ENCODE data around the gene HYI.

HYI gene

DNA sequence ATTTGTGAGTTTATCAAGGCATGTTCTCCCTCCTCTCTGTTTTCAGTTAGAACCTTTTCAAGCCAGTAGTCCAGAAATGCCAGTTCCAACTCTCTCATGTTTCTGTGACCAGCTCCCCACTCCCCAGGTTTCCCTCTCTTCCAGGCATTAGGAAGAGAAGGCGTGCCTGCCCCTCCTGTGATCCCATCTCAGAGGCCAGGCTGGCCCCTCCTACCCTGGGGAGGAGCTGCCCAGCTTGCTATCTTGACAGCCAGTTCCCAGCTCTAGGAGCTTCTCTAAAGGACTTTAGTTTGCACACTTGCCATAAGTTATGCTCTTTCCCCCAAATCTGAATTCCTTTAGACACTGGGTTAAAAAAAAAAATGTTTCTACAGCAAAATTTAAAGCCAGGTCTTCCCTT, 8.9 kb downstream of the HYI start:
- in situ Hi-C loops (cut with MboI; ENCODE audit: low sequenced_read_pairs), result no loop called here

DNA sequence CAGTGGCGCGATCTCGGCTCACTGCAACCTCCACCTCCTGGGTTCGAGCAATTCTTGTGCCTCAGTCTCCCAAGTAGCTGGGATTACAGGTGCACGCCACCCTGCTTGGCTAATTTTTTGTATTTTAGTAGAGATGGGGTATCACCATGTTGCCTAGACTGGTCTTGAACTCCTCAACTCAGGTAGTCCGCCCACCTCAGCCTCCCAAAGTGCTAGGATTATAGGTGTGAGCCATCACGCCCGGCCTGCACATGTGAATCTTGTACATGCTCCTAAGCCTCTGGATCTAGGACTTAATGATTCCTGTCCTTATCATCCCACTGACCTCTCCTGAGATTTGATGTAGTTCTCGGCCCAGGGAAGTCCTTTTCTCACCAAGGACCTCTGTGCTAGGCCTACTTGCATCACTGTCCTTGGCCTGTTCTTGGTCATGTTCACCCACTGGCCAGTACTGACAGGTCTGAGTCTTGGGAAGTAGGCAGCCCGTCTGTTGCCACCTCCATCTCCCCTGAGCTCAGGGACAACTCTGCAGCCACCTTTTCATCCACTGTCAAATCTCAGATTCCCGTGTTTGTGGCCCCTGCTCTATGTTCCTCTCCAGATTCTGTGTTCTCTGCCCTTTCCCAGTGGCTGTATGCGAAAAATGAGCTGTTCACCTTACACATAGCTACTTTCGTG, 9.4 kb downstream of the HYI start:
- in situ Hi-C loops (cut with MboI; ENCODE audit: low sequenced_read_pairs), result no loop called here

DNA sequence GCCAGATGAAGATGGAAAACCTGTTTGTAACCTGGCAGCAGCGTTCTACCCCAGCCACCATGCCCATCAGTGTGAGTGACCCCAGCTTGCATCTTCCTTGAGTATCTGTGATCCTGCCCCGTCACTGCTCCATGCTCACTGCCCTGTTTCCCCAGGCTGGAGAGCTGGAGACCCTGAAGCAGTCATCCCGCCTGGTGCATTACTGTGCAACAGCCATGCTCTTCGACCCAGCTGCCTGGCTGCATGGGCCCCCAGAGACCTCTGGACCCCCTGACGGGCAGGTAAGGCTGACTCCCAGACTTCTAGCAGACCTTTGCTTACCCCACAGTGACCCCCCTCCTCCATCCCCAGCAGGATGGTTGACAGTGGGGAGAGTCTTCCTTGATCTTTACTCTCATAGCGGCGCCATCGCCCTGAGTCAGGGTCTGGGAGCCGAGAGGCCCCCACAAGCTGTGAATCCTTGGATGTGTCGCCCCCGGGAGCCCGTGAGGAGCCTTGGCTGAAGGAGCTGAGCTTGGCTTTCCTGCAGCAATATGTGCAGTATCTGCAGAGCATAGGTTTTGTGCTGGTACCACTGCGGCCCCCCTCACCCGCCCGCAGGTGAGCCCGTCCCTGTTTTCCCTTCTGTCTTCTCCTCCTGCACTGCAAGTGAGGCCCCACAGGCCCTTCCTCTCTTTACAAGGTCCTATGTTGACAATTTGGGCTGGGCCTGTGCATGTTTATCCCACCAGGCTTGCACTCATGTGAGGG, 10.4 kb downstream of the HYI start:
- in situ Hi-C loops (cut with MboI; ENCODE audit: low sequenced_read_pairs), result no loop called here

DNA sequence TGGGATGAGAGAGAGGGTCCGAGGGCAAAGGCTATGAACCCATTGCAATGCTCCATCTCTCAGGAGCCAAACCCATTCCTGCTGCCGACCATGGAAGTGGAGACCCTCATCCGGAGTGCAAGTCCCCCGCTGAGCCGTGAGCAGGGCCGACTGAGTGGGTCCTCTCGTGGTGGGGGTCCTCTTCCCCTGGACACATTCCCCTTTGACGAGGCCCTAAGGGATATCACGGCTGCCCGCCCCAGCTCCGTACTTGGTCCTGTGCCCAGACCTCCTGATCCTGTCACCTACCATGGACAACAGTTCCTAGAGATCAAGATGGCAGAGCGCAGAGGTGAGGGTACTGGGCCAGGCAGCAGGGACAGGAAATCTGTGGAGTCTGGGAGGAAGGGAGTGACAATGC, 11.0 kb downstream of the HYI start:
- in situ Hi-C loops (cut with MboI; ENCODE audit: low sequenced_read_pairs), result no loop called here

DNA sequence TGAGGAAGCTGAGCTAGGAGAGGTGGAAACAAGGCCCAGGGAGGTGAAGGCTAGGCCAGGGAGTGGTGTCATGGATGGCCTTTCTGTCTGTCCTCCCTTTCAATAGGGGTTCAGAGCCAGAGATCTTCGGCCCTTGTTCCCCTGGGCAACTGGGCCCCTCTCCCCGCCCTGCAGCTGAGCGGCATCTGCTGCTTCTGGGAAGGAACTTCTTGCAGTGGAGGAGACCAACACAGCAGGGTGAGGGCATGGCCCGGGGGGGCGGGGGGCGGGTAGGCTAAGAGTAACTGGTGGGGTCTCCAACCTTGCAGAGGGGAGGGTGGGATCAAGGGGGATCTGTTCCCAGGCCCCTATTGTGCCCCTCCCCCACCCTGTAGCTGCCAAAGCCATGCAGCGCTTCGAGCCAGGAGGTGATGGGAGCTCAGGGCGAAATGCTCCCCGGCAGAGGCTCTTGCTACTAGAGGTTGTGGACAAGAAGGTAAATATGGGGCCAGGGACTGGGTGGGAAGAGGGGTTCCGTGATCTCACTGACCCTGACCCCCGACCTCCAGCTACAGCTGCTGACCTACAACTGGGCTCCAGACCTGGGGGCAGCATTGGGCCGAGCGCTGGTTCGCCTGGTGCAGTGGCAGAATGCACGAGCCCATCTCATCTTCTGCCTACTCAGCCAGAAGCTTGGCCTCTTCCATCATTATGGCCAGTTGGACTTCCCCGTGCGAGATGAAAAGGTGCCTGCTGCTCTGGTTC, 11.7 kb downstream of the HYI start:
- in situ Hi-C loops (cut with MboI; ENCODE audit: low sequenced_read_pairs), result no loop called here

DNA sequence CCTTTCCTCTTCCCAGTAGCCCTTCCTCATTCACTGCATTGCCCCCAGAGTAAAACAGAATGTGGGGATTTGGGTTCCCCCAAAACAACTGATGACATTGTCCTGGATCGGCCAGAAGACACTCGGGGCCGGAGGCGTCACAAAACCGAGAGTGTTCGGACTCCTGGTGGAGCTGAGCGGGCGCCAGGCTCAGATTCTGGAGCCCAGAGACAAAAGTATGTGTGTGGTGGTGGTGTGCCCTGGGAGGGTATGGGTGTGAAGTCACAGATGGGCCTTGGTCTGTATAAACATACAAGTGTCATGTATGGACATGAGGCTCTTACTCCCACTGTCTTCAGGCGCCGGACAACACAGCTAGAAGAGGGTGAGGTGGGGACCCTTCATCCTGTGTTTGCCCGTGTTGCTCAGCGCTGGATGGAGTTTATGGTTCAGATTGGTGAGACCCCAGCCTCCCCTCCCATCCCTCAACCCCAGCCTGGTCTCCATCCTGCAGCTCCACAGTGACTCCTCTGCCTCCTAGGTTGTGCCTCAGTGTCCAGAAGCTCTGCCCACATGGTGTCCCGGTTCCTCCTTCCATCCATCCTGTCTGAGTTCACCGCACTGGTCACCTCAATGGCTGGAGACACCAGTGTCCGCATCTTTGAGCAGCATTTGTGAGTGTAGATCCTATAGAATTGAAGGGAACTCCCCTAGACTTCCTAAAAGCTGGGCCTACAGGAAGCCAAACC, 12.4 kb downstream of the HYI start:
- in situ Hi-C loops (cut with MboI; ENCODE audit: low sequenced_read_pairs), result no loop called here

DNA sequence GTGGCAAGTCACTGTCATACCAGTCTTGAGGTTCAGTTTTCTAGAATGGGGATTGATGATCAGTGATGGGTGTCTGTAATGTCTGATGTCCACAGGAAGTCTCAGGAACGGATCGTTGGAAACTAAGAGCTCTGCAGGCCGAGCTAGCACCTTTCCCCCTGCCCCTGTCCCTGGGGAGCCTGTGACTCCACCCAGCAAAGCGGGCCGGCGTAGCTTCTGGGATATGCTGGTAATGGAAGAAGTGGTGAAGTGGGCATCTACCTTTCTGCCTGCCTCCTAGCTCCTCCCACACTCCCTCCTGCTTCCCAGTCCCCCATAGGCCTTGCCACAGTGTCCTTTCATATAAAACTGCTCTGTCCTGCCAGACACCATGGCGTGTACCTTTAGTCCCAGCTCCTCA, 13.4 kb downstream of the HYI start:
- in situ Hi-C loops (cut with MboI; ENCODE audit: low sequenced_read_pairs), result no loop called here

DNA sequence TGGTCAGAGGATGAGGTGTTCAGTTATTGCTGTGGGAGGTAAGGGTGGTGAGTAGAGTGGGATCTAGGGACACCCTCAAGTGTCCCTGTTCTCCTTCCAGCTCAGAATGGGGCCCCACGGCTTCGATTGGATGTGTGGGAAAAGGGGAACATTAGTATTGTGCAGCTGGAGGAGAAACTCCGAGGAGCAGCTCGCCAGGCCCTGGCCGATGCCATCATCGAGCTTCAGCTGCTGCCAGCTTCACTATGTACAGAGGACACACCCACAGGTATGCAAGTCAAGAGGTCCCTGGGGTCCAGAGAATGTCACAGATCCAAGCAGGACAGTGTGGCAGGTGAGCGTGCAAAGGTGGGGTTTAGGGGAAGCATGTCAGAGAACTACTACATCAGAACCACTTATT, 13.9 kb downstream of the HYI start:
- in situ Hi-C loops (cut with MboI; ENCODE audit: low sequenced_read_pairs), result no loop called here

DNA sequence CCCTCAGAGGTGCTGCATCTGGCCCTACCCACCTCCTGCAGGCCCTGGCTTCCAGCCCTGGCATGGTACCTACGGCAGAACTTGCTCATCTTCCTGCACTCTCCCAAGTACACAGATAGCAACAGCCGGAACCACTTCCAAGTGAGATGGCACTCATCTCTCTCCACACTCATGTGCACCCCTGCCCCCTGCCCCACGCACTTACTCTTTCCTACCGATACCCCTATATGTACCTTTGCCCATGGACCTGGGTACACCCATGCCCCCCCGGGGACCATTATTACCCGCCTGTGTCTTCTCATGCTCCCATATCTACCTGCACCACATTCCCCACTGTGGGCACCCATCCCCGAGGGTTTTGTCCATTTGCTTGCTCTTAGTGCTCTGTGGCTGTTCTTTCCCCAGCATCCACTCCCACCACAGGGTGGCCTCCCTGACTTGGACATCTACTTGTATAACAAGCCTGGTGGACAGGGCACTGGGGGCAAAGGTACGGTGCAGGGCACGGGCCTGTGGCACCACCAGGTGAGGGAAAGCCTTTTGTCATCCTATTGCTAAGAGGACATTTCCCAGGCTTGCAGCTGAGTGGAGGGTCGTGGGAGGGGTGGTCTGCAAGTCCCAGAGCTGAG, 14.7 kb downstream of the HYI start:
- in situ Hi-C loops (cut with MboI; ENCODE audit: low sequenced_read_pairs), result no loop called here

DNA sequence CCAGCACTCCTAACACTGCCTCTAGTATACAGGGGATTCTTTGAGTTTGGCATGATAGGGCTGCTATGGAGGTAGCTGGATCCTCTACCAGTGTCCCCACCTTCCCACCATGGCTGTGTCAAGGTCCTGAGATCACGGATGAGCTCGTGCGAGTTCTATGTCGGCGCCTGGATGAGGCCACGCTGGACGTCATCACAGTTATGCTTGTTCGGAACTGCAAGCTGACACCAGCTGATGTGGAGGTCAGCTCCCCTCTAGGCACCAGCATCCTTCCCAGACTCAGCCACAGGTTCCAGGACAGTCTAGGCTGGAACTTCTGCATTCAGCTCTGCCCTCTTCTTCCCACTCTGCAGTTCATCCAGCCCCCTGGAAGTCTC, 15.2 kb downstream of the HYI start:
- in situ Hi-C loops (cut with MboI; ENCODE audit: low sequenced_read_pairs), result no loop called here

DNA sequence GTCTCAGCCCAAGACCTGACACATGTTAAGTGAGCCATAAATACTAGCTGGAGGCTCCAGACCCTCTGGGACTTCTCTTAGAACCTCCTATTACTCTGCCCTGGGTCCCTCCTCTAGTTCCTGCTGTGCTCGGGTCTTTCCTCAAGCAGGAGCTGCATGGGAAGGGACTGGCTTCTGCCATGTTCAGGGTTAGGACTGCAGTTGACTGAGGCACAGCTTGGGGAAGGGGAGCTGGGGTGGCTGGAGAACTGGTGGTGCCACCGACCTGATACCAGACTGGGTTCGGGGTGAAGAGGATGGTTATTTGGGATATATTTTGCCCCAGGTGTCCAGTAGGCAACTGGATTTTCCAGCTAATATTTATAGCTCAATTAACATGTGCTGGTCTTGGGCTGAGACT, 15.7 kb downstream of the HYI start:
- in situ Hi-C loops (cut with MboI; ENCODE audit: low sequenced_read_pairs), result no loop called here

DNA sequence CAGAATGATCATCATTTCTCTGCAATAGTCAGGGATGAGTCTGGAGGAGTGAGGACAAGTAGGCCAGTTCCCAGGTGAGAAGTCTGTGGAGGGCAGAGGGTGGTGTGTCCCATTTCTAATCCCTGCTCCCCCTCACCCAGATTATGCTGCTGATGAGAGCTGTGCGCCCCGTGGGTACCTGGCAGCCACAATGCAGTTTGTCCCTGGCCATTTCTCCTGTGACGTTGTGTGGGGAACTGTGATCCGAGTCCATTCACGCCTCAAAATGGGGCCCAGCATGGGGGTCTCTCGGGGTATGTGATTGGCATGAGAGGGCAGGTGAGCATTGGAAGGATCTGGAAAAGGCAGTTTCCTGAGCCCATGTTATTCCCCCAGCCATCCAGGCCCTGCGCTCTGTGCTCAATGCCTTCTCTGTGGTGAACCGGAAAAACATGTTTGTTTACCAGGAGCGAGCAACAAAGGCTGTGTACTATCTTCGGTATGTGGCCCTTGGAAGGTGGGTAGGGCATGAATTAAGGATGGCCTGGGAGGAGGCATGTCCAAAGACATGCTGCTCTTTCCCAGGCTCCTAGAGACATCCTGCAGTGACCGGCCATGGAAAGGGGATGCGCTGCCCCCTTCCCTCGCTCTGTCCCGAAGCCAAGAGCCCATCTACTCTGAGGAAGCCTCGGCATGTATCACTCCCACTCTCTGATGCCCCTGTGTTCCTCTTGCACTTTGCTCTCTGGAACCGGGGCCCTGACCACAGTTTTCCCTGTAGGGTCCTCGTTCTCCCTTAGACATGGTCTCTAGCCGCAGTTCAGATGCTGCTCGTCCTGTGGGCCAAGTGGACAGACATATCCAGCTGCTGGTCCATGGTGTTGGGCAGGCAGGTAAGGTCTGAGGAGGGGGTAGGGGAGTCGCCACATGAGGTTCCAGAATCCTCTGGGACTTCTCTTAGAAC, 16.4 kb downstream of the HYI start:
- in situ Hi-C loops (cut with MboI; ENCODE audit: low sequenced_read_pairs), result no loop called here

DNA sequence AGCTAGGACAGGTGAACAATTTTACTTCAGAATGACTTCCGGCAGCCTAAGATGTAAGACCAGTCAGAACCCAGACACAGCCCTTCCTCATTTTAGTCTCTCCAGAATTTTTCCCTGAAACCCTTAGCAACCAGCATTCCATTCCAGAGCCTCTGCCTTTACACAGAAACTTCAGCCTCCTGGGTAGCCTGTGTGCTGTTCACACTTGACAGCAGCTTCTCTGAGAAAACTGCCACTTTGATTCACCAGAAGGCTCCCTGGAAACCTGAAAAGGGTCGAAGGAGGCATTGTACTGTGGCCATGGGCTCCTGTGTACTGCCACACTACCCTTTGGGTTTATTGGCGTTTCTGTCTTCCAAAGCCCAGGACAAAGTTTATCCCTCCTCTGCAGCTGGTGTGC, 17.4 kb downstream of the HYI start:
- in situ Hi-C loops (cut with MboI; ENCODE audit: low sequenced_read_pairs), result no loop called here

DNA sequence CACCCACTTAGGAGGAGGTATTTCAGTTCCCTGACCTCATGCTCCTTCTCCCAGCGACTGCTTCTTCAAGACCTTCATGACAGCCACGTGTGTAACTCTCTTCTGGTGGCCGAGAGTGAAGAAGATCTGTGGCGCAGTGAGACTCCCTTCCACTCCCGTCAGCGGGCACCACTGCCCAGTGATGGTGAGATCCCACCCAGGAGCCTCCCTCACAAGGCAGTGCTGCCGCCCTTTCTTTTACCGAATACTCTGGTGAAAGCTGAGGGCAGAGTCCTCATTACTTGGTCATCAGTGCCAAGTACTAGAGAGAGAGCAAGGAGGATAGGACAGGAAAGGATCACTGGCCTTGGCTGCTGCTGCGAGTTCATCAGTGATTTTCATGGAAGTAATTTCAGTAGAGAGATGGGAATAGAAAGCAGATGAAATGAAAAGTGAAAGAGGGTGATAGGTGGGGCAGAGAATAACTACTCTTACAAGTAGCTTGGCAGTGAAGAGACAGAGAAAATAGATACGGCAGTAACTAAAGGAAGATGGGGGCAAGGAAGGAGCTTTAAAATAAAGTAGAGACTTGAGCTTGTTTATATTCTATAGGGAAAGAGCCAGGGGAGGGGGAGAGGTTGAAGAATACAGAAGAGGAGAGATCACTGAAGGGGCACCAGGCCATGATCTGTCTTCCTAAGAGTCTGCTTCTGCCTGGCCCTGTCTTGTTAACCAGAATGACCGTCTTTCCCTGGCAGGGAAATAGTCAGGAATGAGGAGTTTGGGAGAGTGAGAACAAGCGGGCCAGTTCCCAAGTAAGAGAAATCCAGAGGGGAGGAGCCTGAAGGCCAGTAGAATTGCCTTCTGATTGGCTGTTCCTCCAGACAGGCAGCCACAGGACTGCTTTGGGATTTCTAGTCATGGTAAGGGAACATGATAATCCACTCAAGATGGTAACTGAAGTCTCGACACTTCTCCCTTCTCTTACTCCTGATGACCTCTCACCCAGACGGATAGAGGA, 18.3 kb downstream of the HYI start:
- in situ Hi-C loops (cut with MboI; ENCODE audit: low sequenced_read_pairs), result no loop called here

DNA sequence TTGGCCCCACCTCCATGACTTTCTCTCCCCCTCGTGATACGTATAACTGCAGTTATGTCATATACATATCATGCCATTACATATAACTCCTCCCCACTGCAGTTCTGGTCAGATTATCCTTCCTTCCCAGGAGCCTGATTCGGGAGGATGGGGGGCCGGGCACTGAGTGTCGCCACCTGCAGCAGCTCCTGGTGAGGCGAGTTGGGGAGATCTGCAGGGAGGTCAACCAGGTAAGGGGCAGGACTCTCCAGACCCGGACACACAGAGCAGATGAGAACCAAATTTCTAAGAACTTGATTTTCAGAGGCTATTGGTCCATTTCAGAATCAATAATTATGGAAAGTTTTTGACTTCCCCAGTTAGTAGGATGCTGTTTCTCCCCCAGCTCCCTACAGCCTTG, 19.5 kb downstream of the HYI start:
- in situ Hi-C loops (cut with MboI; ENCODE audit: low sequenced_read_pairs), result no loop called here

DNA sequence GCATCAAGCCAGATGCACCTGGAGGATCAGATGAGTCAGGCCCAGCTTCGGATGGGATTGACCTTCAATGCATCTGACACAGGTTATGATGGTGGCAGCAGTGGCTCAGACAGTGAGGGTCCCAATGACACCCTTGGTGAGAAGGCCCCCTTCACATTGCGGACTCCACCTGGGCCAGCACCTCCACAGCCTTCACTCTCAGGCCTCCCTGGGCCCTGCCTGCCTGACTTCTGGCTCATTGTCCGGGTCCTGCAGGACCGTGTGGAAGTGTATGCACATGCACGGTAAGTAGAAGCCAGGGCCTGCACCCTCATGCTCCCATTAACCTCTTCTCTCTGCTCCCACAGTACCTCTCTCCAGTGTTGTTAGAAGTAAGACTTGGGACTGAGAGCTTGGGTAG, 20.8 kb downstream of the HYI start:
- in situ Hi-C loops (cut with MboI; ENCODE audit: low sequenced_read_pairs), result no loop called here

DNA sequence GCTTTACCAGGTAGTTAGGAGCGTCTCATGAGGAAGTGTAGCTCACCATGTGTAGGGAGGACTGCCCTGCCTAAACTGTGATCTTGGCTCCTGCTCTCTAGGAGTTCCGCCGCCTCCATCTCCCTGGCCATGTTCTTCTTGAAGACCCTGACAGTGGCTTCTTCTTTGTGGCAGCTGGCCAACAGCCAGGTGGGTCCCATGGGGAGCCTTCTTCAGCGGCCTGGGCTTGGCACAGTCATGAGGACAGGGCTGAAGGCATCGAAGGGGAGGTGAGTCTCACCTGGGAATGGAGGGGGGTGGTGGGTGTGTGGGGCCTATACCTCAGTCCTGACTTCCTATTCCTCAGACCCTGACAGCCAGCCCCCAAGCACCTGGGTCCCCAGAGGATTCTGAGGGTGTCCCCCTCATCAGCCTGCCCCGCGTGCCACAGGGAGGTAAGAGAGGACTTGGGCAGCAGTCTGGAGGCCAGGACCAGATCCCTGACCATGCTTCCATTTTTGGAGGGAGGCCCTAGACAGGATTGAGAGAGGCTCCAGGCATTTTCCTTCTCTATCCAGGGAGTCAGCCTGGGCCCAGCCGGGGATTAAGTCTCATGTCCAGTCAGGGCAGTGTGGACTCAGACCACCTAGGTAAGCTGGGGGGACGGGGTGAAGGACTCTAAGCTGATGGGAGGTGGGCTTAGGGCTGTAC, 21.4 kb downstream of the HYI start:
- in situ Hi-C loops (cut with MboI; ENCODE audit: low sequenced_read_pairs), result no loop called here

DNA sequence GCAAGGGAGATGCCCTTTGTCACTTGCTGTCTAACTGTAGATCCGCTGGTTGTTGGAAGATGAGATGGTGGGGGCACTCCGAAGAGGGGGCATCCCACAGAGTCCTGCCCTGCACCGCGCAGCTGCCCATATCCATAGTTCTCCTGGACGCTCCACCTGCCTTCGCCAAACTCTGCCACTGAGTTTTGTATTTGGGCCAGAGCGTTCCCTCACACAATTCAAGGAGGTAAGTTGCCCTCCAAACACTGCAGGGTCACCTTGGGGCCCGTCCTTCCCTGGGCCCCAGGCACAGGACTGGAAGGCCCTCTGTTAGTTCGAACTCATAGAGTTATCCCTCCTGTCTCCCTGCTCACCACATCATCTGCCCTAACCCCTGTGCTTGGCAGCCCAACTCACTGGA, 22.1 kb downstream of the HYI start:
- in situ Hi-C loops (cut with MboI; ENCODE audit: low sequenced_read_pairs), result no loop called here

Measured in HL-60/S4 treated with phorbol 12-myristate 13-acetate at 8.2 ng/mL for 4 days and 3 days (cell line).